GM10266 (cell line): ENCODE data around the gene GRM4.

Experiments used
- DNase-seq: peaks from one replicate; pipeline ENCODE4 v3.0.0; 2012; ENCODE audit errors: extremely low spot score
- TF ChIP-seq, protein P1 (sequence below): IDR thresholded peaks from 2 replicates; pipeline ENCODE4 v1.5.1; 2012; ENCODE audit warnings: mild to moderate bottlenecking, low read depth; ENCODE audit not compliant: control insufficient read depth, insufficient read depth; ENCODE audit errors: missing control alignments

The GRM4 gene

DNA sequence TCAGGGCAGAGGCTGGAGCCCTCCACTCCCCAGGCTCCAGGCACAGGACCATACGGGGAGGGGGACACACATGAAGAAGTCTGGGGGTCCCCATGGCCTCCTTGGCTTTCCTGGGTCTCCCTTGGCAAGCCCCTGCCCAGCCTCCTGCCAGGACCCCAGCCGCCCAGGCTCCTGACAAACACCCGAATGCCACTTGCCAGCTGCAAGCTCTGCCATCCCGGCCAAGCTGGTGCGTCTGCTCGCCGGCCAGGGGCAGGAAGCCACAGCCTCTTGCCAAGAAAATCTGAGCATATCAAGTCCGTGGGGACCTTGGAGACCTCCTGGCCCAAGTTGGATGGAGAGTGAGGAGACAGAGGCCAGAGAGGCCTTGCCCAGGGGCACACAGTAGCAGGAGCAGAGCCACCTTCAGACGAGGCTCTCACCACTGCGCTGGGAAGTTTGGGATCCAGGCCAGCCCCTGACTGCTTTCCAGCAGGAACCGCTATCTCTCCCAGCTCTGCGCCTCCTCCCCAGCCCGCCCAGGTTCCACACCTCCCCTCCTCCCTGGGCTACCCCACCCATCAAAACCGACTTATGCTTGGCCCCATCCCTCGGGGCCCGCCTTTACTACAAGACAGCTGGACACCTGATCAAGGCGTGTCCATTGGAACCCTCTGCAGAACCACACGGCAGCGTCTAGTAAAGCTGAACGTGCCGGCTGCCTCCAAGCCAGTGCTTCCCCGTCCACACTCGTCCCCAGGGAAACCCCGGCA lies 80.2 kb downstream of the GRM4 start:
- TF ChIP-seq, protein P1, sequence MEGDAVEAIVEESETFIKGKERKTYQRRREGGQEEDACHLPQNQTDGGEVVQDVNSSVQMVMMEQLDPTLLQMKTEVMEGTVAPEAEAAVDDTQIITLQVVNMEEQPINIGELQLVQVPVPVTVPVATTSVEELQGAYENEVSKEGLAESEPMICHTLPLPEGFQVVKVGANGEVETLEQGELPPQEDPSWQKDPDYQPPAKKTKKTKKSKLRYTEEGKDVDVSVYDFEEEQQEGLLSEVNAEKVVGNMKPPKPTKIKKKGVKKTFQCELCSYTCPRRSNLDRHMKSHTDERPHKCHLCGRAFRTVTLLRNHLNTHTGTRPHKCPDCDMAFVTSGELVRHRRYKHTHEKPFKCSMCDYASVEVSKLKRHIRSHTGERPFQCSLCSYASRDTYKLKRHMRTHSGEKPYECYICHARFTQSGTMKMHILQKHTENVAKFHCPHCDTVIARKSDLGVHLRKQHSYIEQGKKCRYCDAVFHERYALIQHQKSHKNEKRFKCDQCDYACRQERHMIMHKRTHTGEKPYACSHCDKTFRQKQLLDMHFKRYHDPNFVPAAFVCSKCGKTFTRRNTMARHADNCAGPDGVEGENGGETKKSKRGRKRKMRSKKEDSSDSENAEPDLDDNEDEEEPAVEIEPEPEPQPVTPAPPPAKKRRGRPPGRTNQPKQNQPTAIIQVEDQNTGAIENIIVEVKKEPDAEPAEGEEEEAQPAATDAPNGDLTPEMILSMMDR: no peak
- DNase-seq: no peak

GRCh38 chr6:34064675-34065074 lies 81.2 kb downstream of the GRM4 start:
- TF ChIP-seq, protein P1: no peak

GRCh38 chr6:34063651-34064050 lies 82.2 kb downstream of the GRM4 start:
- DNase-seq: no peak
- TF ChIP-seq, protein P1: no peak

More at GRCh38 chr6:34064675-34065074, 81.2 kb downstream of the GRM4 start:
- no peak for DNase-seq

DNA sequence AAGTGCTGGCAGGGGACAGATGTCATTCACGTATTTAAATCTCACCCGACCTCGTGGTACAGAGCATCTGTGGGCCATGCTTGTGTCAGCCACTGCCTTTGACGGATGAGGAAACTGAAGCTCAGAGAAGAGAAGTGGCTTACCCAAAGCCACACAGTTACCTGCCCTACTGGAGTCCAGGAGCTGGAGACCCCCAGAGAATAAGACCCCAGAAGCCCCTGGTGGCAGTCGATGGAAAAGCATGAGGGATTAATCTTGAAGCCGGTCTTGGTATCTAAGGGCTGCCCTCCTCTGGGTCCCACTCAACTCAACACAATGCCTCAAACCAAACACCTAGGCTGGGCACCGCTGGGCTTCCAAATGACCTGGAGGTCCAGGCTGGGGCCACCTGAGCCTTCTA lies 83.1 kb downstream of the GRM4 start:
- TF ChIP-seq, protein P1: no peak
- DNase-seq: no peak

GRCh38 chr6:34062156-34062555 lies 83.7 kb downstream of the GRM4 start:
- no peak for DNase-seq
- TF ChIP-seq, protein P1: no peak

GRCh38 chr6:34061348-34061747 lies 84.5 kb downstream of the GRM4 start:
- DNase-seq: no peak
- TF ChIP-seq, protein P1: no peak

- TF ChIP-seq, protein P1: no peak
- DNase-seq: no peak
Observed at GRCh38 chr6:34059914-34060313, 86.0 kb downstream of the GRM4 start.
